HEK293T (cell line): ENCODE results near the gene SPIRE1.

ENCODE experiments used
- CTCF ChIA-PET: fragments of 350-600 bp; formaldehyde crosslinking; extraction: SDS; loops from one replicate; lab custom pipeline; 2021; ENCODE audit warnings: antibody characterized with exemption, inconsistent platforms; lab: Yijun Ruan, JAX
- POLR2A ChIA-PET: fragments of 350-600 bp; formaldehyde crosslinking; extraction: SDS; loops from one replicate; lab custom pipeline; 2020; ENCODE audit warnings: antibody characterized with exemption, inconsistent platforms; lab: Yijun Ruan, JAX
- DNase-seq: peaks from one replicate; pipeline ENCODE4 v3.0.0; 2012; ENCODE audit warnings: mixed read lengths; ENCODE audit errors: extremely low spot score
- ARNT ChIP-seq: fragments of 450-650 bp; IDR thresholded peaks from 2 replicates; pipeline ENCODE4 v1.6.1; 2017; ENCODE audit warnings: mild to moderate bottlenecking
- BHLHE40 ChIP-seq: fragments of 450-650 bp; IDR thresholded peaks from 2 replicates; pipeline ENCODE4 v1.6.1; 2016; ENCODE audit warnings: mild to moderate bottlenecking, moderate library complexity, borderline replicate concordance
- CTBP1 ChIP-seq: fragments of 450-650 bp; IDR thresholded peaks from 2 replicates; pipeline ENCODE4 v1.6.1; 2016; ENCODE audit warnings: borderline replicate concordance
- ELF4 ChIP-seq: fragments of 450-650 bp; IDR thresholded peaks from 2 replicates; pipeline ENCODE4 v1.6.1; 2017; ENCODE audit warnings: antibody characterized with exemption
- FOXA1 ChIP-seq: fragments of 450-650 bp; IDR thresholded peaks from 2 replicates; pipeline ENCODE4 v1.6.1; 2016; ENCODE audit warnings: mild to moderate bottlenecking
- FOXK2 ChIP-seq: fragments of 450-650 bp; IDR thresholded peaks from 2 replicates; pipeline ENCODE4 v1.6.1; 2016; ENCODE audit warnings: mild to moderate bottlenecking
- FOXM1 ChIP-seq: fragments of 450-650 bp; IDR thresholded peaks from 2 replicates; pipeline ENCODE4 v1.6.1; 2017; ENCODE audit warnings: mild to moderate bottlenecking, borderline replicate concordance
- HDGF ChIP-seq: fragments of 450-650 bp; IDR thresholded peaks from 2 replicates; pipeline ENCODE4 v1.6.1; 2017; ENCODE audit warnings: antibody characterized with exemption, borderline replicate concordance
- L3MBTL2 ChIP-seq: fragments of 450-650 bp; conservative IDR thresholded peaks from 2 replicates; pipeline ENCODE4 v1.6.1; 2016; ENCODE audit warnings: mild to moderate bottlenecking
- LEF1 ChIP-seq: fragments of 450-650 bp; IDR thresholded peaks from 2 replicates; pipeline ENCODE4 v1.6.1; 2017; ENCODE audit warnings: mild to moderate bottlenecking, borderline replicate concordance
- NFRKB ChIP-seq: fragments of 450-650 bp; IDR thresholded peaks from 2 replicates; pipeline ENCODE4 v1.6.1; 2016; ENCODE audit warnings: mild to moderate bottlenecking, moderate library complexity
- PKNOX1 ChIP-seq: fragments of 450-650 bp; IDR thresholded peaks from 2 replicates; pipeline ENCODE4 v1.6.1; 2016
- SP1 ChIP-seq: fragments of 450-650 bp; IDR thresholded peaks from 2 replicates; pipeline ENCODE4 v1.6.1; 2017
- SUZ12 ChIP-seq: fragments of 450-650 bp; IDR thresholded peaks from 2 replicates; pipeline ENCODE4 v1.6.1; 2016; ENCODE audit warnings: mild to moderate bottlenecking
- TARDBP ChIP-seq: fragments of 450-650 bp; IDR thresholded peaks from 2 replicates; pipeline ENCODE4 v1.6.1; 2016
- ZNF384 ChIP-seq: fragments of 450-650 bp; IDR thresholded peaks from 2 replicates; pipeline ENCODE4 v1.6.1; 2016

The SPIRE1 gene

GRCh38 chr18:12604445-12605007 lies 53.4 kb downstream of the SPIRE1 start:
- DNase-seq = no peak
- CTCF ChIA-PET = no interaction called here
- TF ChIP-seq ZNF384 (no peak), FOXM1 (no peak), NFRKB (no peak), TARDBP (no peak), L3MBTL2 (no peak), SP1 (no peak), LEF1 (no peak), FOXA1 (no peak), BHLHE40 (no peak), PKNOX1 (no peak), ELF4 (no peak), SUZ12 (no peak), FOXK2 (no peak)
- POLR2A ChIA-PET = no interaction called here

GRCh38 chr18:12599966-12600365 lies 57.9 kb downstream of the SPIRE1 start:
- CTCF ChIA-PET = interaction anchor here (0.6 kb wide), 1 partner anchor 560 kb away, joined by 3 read pairs; no protein-coding TSS in a partner anchor
- DNase-seq = no peak
- POLR2A ChIA-PET = no interaction called here
- no peak for TF ChIP-seq HDGF
- TF ChIP-seq FOXA1 = no peak
- no peak for TF ChIP-seq LEF1
- TF ChIP-seq NFRKB = no peak

GRCh38 chr18:12599543-12599942 lies 58.4 kb downstream of the SPIRE1 start:
- ChIA-PET POLR2A (no interaction called here), CTCF (no interaction called here)
- DNase-seq = no peak
- TF ChIP-seq BHLHE40 (no peak), CTBP1 (no peak), ELF4 (no peak)

- no peak for TF ChIP-seq FOXA1
- TF ChIP-seq PKNOX1 = no peak
- no peak for TF ChIP-seq L3MBTL2
- no peak for TF ChIP-seq HDGF
- no peak for TF ChIP-seq FOXM1
- TF ChIP-seq ARNT = no peak
- no peak for TF ChIP-seq CTBP1
- no peak for TF ChIP-seq NFRKB
- TF ChIP-seq TARDBP = no peak
- no peak for TF ChIP-seq BHLHE40
- TF ChIP-seq ZNF384 = no peak
- POLR2A ChIA-PET = no interaction called here
- no peak for DNase-seq
- CTCF ChIA-PET = no interaction called here
Measured at GRCh38 chr18:12598181-12598930, 59.6 kb downstream of the SPIRE1 start.

GRCh38 chr18:12597760-12598159 lies 60.1 kb downstream of the SPIRE1 start:
- TF ChIP-seq FOXK2 (no peak), L3MBTL2 (no peak), FOXM1 (no peak)
- ChIA-PET CTCF (no interaction called here), POLR2A (no interaction called here)
- DNase-seq = no peak

- DNase-seq = no peak
- ChIA-PET POLR2A (no interaction called here), CTCF (no interaction called here)
- TF ChIP-seq HDGF (no peak), BHLHE40 (no peak), FOXK2 (no peak)
Measured at GRCh38 chr18:12595571-12596255, 62.2 kb downstream of the SPIRE1 start.

GRCh38 chr18:12593866-12594265 lies 64.0 kb downstream of the SPIRE1 start:
- ChIA-PET CTCF (no interaction called here), POLR2A (no interaction called here)
- TF ChIP-seq HDGF = no peak
- no peak for TF ChIP-seq CTBP1
- TF ChIP-seq FOXM1 = no peak
- DNase-seq = no peak
